Glutamatergic neuron (in vitro differentiated cells): ENCODE results near the gene GNG11. TPM values are rescaled to one million over a fixed set of nuclear protein-coding genes. Genes with fewer than 3 reads are reported as not detected.

ENCODE experiments used
- DNase-seq: peaks from one replicate; pipeline ENCODE4 v3.0.0; 2022
- H3K27ac Mint-ChIP-seq: one replicate; pipeline ENCODE4 v1.8.0; 2020; ENCODE audit warnings: mild to moderate bottlenecking, mixed read lengths, inconsistent platforms; ENCODE audit not compliant: unreplicated experiment
- H3K27me3 Mint-ChIP-seq: one replicate; pipeline ENCODE4 v1.8.0; 2020; ENCODE audit warnings: mild to moderate bottlenecking, moderate library complexity, mixed read lengths, inconsistent platforms; ENCODE audit not compliant: unreplicated experiment
- H3K36me3 Mint-ChIP-seq: one replicate; pipeline ENCODE4 v1.8.0; 2020; ENCODE audit warnings: mild to moderate bottlenecking, mixed read lengths, inconsistent platforms; ENCODE audit not compliant: unreplicated experiment
- H3K4me1 Mint-ChIP-seq: one replicate; pipeline ENCODE4 v1.8.0; 2020; ENCODE audit warnings: mild to moderate bottlenecking, low read depth, mixed read lengths, inconsistent platforms; ENCODE audit not compliant: unreplicated experiment
- H3K4me3 Mint-ChIP-seq: one replicate; pipeline ENCODE4 v1.8.0; 2020; ENCODE audit warnings: mild to moderate bottlenecking, mixed read lengths, inconsistent platforms; ENCODE audit not compliant: unreplicated experiment
- H3K9me3 Mint-ChIP-seq: one replicate; pipeline ENCODE4 v1.8.0; 2020; ENCODE audit warnings: mild to moderate bottlenecking, moderate library complexity, mixed read lengths, inconsistent platforms; ENCODE audit not compliant: unreplicated experiment
- total RNA-seq: library from RNA; stranded (reverse); fragmentation: NEBNext Ultra II Directional; extraction: Animal tissue kit (Norgen Biotek cat#: 25700); gene quantifications from one replicate; pipeline ENCODE4 v1.2.1, GENCODE V29; 2021; ENCODE audit not compliant: unreplicated experiment
- TF ChIP-seq, protein P1 (sequence below): fragments of 200-600 bp; sonication (generic); IDR thresholded peaks from one replicate; pipeline ENCODE4 v1.5.0; 2021; ENCODE audit not compliant: partially characterized antibody, unreplicated experiment

Gene GNG11
- total RNA-seq, 1 donor from 2014 or later: 0.56 TPM

DNA sequence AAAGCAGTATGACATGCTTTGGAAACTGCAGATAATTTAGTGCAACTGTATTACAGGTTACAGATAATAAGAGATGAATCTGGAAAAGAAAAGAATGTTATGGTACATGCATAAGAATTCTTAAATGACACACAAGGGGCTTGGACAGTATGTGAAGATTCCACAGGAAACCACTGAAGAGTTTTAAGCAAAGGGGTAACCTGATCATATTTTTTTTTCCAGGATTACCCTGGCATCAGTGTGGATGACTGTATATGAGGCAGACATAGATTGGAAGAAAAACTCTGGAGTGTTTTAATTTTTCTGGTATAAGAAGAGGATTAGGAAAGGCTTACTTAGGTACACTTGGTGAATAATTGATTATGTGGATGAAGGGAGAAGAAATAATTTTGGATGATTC is 39.1 kb upstream of the GNG11 start:
- Mint-ChIP-seq H3K27me3 (no peaks in the 10 kb centered on the region), H3K4me3 (no peak overlapping the region)

DNA sequence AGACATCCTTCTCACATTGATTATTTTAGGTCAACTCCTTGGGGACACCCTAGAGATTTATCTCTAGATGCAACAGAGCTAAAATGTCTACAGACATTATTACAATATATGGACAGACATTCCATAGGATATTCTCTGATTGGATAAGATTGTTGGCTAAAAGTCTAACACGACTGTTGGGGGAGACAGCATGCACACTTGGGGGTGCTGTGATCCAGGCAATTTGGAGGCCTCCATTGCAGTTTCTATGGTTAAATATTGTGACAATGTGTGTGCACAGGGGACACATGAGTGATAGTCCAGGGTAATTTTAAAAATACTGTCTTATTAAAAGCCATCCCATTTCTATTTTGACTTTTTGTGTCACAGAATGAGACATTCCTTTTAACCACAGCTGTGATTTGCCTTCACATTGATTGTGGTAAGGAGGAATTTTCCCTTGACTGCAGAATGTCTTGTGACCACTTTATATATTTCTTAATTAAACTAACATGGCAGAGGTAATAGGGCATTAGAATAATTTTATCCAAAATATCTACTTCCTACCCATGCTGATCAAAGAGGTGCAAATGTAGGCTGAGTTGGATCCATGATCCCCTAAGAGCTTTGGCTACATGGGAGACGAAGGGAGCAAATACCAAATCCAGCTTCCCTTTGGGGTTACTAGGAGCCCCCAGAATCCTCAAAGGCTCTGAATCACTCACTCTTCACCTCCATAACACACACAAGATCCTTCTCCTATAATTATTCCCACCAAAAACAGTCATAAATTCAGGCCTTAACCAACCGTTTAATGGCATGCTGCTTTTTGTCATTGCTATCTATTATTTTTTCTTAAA is 38.2 kb upstream of the GNG11 start:
- TF ChIP-seq, protein P1, sequence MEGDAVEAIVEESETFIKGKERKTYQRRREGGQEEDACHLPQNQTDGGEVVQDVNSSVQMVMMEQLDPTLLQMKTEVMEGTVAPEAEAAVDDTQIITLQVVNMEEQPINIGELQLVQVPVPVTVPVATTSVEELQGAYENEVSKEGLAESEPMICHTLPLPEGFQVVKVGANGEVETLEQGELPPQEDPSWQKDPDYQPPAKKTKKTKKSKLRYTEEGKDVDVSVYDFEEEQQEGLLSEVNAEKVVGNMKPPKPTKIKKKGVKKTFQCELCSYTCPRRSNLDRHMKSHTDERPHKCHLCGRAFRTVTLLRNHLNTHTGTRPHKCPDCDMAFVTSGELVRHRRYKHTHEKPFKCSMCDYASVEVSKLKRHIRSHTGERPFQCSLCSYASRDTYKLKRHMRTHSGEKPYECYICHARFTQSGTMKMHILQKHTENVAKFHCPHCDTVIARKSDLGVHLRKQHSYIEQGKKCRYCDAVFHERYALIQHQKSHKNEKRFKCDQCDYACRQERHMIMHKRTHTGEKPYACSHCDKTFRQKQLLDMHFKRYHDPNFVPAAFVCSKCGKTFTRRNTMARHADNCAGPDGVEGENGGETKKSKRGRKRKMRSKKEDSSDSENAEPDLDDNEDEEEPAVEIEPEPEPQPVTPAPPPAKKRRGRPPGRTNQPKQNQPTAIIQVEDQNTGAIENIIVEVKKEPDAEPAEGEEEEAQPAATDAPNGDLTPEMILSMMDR: no peak
- Mint-ChIP-seq H3K36me3 (peaks cover 8% of the 10 kb centered on the region), H3K27me3 (peaks cover under 1% of the 10 kb centered on the region), H3K9me3 (no peaks in the 10 kb centered on the region), H3K4me3 (no peak overlapping the region), H3K27ac (no peak overlapping the region), H3K4me1 (no peaks in the 10 kb centered on the region)
- DNase-seq: no peak

More for the DNA sequence above, 39.1 kb upstream of the GNG11 start:
- Mint-ChIP-seq H3K36me3 (peaks cover 8% of the 10 kb centered on the region), H3K4me1 (no peaks in the 10 kb centered on the region), H3K27ac (no peak overlapping the region), H3K9me3 (no peaks in the 10 kb centered on the region)
- TF ChIP-seq, protein P1: no peak
- no peak for DNase-seq

DNA sequence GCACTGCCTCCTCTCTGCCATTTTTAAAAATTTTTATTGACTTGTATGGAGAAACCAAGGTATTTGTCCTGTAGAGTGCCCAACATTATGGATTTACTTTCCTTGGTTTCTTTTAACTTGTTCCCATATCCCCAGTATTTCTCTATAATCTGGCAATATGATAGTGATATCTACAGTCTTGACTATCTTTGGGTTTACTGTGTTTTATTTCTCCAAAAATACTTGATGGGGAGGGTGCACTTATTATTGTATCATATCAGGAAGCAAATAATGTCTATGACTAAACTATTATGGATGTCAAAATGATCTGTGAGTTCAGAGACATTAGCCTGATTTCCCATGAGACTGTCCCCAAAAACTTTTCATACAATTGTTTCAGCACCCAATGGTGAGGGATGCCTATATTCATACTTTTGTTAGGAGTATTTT is 37.6 kb upstream of the GNG11 start:
- H3K4me3 Mint-ChIP-seq: no peak overlapping the region
- no peak for DNase-seq
- no peaks in the 10 kb centered on the region for H3K9me3 Mint-ChIP-seq

DNA sequence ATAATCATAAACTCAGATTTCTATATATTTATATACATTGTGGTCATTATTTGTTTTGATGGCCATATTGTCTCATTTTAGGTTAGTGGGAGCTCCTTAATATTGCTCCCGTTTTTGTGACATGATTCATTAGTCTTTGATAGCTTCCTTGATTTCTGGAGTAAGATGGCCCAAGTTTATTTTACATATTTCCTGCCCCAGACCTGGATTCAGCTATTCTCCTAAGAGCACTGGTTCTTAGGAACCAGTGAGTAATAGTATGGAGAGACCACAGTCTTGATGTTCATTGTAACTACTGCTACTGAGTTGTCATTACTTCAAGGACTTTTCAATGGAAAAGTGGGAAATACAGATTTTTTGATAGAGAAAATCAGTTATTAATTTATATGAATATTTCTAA is 37.0 kb upstream of the GNG11 start:
- Mint-ChIP-seq H3K9me3 (no peaks in the 10 kb centered on the region), H3K27ac (no peak overlapping the region), H3K27me3 (peaks cover 1% of the 10 kb centered on the region), H3K4me3 (no peak overlapping the region), H3K4me1 (no peaks in the 10 kb centered on the region), H3K36me3 (peaks cover 4% of the 10 kb centered on the region)
- TF ChIP-seq, protein P1: no peak
- no peak for DNase-seq

More for the DNA sequence above, 37.6 kb upstream of the GNG11 start:
- Mint-ChIP-seq H3K4me1 (no peaks in the 10 kb centered on the region), H3K27me3 (peaks cover 1% of the 10 kb centered on the region), H3K27ac (no peak overlapping the region), H3K36me3 (peaks cover 8% of the 10 kb centered on the region)
- TF ChIP-seq, protein P1: no peak

DNA sequence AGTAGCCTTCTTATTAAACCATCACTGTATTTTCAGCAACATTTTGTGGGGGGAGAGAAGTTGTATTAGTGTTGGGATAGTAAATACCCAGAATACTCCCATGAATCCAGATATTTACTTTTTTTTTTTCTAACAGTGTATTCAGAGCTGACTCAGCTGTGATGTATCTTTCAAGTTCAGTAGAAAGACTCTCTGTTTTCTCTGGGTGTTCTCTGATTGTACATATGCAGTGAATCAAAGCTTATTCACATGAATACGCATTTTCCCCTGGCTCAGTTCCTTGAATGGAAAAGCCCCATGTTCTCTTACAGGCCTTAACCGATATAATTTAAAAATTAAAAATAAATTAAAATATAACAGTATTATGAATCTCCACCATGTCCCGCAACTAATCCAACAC is 32.3 kb upstream of the GNG11 start:
- Mint-ChIP-seq H3K27ac (no peak overlapping the region), H3K9me3 (peaks cover 2% of the 10 kb centered on the region), H3K36me3 (no peaks in the 10 kb centered on the region), H3K4me1 (no peaks in the 10 kb centered on the region), H3K4me3 (peak overlapping the region; percentile 95), H3K27me3 (peaks cover 8% of the 10 kb centered on the region)
- TF ChIP-seq, protein P1: no peak
- DNase-seq: no peak
